Measurements from ENCODE around the gene PRR12. TPM values are rescaled to one million over a fixed set of nuclear protein-coding genes. Genes with fewer than 3 reads are reported as not detected.

The PRR12 gene
- total and polyA plus RNA-seq, 11 donors: 8.0 to 20.0 (median 14.2) TPM

DNA sequence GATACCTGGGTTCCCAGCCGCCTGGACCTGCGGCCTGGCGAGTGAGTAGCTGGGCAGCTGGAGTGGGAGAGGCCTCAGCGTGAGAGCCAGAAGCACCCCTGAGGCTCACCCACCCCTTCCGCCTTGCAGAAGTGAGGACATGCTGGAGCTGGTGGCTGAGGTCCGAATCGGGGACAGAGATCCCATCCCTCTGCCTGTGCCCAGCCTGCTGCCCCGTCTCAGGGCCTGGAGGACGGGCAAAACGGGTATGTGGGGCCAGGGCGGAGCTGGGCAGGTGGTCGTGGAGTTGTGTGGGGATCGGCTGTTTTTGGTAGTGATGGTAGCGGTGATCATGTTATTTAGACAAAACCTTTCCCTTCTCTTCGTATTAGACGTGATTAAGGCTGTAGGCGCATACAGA is 55.6 kb downstream of the PRR12 start:
- ATAC-seq (no peak), DNase-seq (no peak)
- TF ChIP-seq CTCF (IDR thresholded peaks at IDR 0.05): no peak
- TF ChIP-seq POLR2A (IDR thresholded peaks at IDR 0.05): no peak
- H3K4me1 ChIP-seq: peaks cover 3 to 32% (median 23%) of the 10 kb centered on the region in 12 donors
- H3K36me3 ChIP-seq: peaks cover 0 to 67% (median 52%) of the 10 kb centered on the region in 9 donors
- no peak overlapping the region for H3K4me3 ChIP-seq
- no peaks in the 10 kb centered on the region for H3K9me3 ChIP-seq
- WGBS, 4 donors: 91 to 94% (median 92%) methylated on average over 14 to 17 of the region's 17 CpGs
- H3K27ac ChIP-seq: no peak overlapping the region
- no peaks in the 10 kb centered on the region for H3K27me3 ChIP-seq
- intact Hi-C loops (cut with DNase I): loop anchor here in 1 of 10 donors (10.0 kb wide), 1 partner anchor 1022 kb away; no protein-coding TSS in a partner anchor

GRCh38 chr19:49651029-49651819 is 60.2 kb downstream of the PRR12 start:
- no peak for TF ChIP-seq POLR2A (IDR thresholded peaks at IDR 0.05)
- no peak for TF ChIP-seq CTCF (IDR thresholded peaks at IDR 0.05)
- Histone ChIP-seq H3K27me3 (no peaks in the 10 kb centered on the region), H3K36me3 (peaks cover 0 to 94% (median 88%) of the 10 kb centered on the region in 9 donors), H3K4me3 (no peak overlapping the region), H3K4me1 (no peaks in the 10 kb centered on the region), H3K27ac (no peak overlapping the region), H3K9me3 (no peaks in the 10 kb centered on the region)
- WGBS, 4 donors: 93 to 96% (median 95%) methylated on average over 25 to 72 of the region's 72 CpGs
- ATAC-seq: no peak
- no peak for DNase-seq
- intact Hi-C loops (cut with DNase I): no loop called here

GRCh38 chr19:49651820-49652550 is 61.0 kb downstream of the PRR12 start:
- ATAC-seq: no peak
- H3K4me3 ChIP-seq: no peak overlapping the region
- TF ChIP-seq CTCF (IDR thresholded peaks at IDR 0.05) (no peak), POLR2A (IDR thresholded peaks at IDR 0.05) (no peak)
- no peaks in the 10 kb centered on the region for H3K9me3 ChIP-seq
- intact Hi-C loops (cut with DNase I): no loop called here
- no peaks in the 10 kb centered on the region for H3K4me1 ChIP-seq
- DNase-seq: no peak
- 95 to 97% (median 96%) methylated on average over 89 to 110 of the region's 110 CpGs for WGBS, 4 donors
- H3K27me3 ChIP-seq: no peaks in the 10 kb centered on the region
- peaks cover 0 to 94% (median 88%) of the 10 kb centered on the region in 9 donors for H3K36me3 ChIP-seq
- H3K27ac ChIP-seq: no peak overlapping the region
